Measurements from ENCODE around the gene HYCC1.
"Not testable (repeated sequence)": the region's sequence is repeated elsewhere in the genome, so short reads cannot be mapped to it uniquely, and the experiment has no call there.

Gene HYCC1

DNA sequence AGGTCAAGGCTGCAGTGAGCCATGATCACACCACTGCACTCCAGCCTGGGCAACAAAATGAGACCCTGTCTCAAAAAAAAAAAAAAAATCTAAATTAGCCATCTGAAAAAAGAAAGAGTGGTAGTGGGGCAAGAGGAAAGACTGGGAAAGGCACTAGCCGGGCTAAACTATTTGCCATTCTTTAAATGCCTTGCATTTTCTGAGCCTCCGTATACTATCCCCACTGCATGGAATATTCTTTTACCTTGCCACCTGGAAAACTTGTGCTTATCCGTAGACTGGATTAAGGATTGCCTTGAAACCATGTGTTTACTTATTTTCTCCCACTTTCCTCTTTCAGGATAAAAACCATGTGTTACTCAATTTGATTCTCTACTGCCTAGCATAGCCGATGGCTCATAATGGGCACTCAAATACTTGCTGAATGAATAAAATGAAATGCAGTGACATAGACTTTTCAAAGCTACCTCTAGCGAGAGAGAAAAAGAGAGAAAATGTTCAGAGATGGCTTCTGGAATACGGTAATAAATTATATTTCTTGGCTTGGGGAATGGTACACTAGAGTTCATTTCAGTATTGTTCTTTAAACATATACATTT is 30.6 kb downstream of the HYCC1 start:
- DNase-seq, result no peak

DNA sequence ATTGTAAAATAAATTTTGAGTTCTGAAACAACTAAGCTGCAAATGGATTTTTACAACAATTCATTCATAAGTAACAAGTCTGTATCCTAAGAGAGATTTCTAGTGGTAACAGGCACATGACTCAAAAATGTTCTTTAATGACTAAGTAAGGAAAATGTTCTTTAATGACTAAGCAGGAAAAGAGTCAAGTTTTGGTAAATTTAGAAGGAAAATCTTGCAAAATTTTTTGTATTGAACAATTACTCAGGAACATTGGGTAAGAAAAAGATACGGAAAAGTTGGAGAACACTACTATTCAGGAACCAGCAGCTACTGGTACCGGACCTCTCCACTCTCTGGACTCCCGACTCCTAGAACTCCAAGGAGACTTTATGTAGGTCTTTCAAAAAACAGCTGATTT is 33.5 kb downstream of the HYCC1 start:
- no peak for DNase-seq

DNA sequence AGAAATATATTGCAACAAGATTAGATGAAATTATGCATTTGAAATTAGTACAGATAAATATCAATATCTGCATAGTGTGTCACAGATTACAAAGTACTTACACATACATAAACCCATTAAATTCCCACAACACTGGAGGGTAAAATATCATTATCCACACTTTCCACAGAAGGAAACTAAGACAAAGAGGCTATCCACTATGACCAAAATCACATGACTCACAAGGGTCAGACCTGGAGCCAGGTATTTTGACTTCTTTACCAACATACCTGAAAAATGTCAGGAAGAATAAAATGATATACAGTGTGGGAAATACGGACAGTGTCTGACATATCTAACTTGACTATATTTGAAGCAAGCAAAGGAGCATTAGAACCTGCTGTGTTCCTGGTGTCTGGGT is 34.1 kb downstream of the HYCC1 start:
- DNase-seq, result no peak

DNA sequence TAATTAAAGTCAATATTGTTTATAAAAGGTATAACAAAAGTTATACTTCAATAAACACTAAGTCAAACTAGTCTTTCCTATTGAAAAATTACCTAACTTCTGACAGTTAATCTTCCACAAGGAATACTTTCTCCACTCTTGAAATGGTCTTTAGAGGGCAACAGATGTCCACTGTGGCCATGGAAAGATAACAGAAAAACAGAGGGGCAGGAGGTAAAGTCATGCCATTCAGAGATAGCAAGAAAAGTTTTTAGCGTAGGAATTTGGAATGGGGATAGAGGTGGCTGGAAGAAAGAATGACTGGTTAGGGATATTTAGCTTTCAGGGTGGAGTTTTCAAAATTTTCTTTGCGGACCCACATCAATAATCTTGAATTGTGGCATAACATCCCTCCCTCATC is 34.7 kb downstream of the HYCC1 start:
- no peak for DNase-seq

DNA sequence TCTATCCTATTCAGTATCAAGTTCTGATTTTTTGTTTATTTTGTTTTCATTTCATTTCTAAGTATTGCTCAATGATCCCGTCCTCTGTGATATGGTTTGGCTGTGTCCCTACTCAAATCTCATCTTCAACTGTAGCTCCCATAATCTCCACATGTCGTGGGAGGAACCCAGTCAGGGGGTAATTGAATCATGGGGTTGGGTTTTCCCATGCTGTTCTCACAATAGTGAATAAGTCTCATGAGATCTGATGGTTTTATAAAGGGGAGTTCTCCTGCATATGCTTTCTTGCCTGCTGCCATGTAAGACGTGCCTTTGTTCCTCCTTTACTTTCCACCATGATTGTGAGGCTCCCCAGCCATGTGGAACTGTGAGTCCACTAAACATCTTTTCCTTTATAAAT is 39.3 kb downstream of the HYCC1 start:
- not testable (repeated sequence) for DNase-seq

DNA sequence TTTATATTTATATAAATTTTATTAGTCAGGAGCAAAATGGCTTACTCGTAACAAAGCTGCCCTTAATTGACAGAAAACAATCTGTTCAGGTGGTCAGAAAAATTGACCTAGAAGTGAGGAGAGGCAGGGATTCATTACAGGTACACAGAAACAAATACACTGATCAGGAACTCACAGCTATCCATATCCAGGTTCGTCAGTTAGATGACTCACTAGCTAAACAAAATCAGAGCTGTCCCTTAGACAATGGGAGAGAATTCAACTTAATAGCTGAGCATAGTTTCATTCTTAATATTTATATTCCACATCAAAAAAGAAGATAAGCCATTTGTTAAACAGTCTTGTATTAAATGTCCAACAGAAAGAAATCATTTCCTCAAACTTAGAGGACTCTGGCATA is 41.7 kb downstream of the HYCC1 start:
- DNase-seq, result no peak

DNA sequence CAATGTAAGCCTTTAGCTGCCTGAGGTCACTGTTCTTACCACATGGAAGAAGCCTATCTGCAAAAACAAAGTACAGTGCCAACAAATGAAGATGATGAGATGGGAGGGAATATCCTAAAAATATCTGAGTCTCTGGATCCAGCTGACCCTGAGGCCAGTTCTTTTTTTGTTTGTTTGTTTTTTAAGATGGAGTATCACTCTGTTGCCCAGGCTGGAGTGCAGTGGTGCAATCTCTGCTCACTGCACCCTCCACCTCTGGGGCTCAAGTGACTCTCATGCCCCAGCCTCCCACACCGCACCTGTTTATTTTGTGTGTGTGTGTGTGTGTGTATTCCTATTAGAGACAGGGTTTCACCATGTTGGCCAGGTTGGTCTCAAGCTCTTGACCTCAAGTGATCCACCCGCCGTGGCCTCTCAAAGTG is 44.9 kb downstream of the HYCC1 start:
- no peak for DNase-seq
